Upper lobe of right lung (tissue), 1 donor: ENCODE results near the gene INO80B. TPM values are rescaled to one million over a fixed set of nuclear protein-coding genes. Genes with fewer than 3 reads are reported as not detected.
A peak's percentile ranks its signal among the peaks of the same experiment; 100 is the strongest.

Experiments
- ATAC-seq: fragments of 200-7000 bp; cut with Tn5 transposase; one replicate; pipeline ENCODE4 v1.9.1; 2020; ENCODE audit warnings: mild to moderate bottlenecking, moderate library complexity
- DNase-seq: peaks from one replicate; pipeline ENCODE4 v3.0.0-alpha.2; 2020
- H3K27ac ChIP-seq: fragments of 200-600 bp; one replicate; pipeline ENCODE4 v1.8.0; 2022
- H3K27me3 ChIP-seq: fragments of 200-600 bp; one replicate; pipeline ENCODE4 v1.8.0; 2022; ENCODE audit warnings: mild to moderate bottlenecking
- H3K36me3 ChIP-seq: fragments of 200-600 bp; one replicate; pipeline ENCODE4 v1.8.0; 2022
- H3K4me1 ChIP-seq: fragments of 200-600 bp; one replicate; pipeline ENCODE4 v1.8.0; 2022
- H3K4me3 ChIP-seq: fragments of 200-600 bp; one replicate; pipeline ENCODE4 v1.8.0; 2022; ENCODE audit warnings: mild to moderate bottlenecking
- H3K9me3 ChIP-seq: fragments of 200-600 bp; one replicate; pipeline ENCODE4 v1.8.0; 2022
- intact Hi-C: fragments of 100-400 bp; cut with DNase I; formaldehyde crosslinking; loops from one replicate; pipeline ENCODE4 v1.11.0; 2022
- total RNA-seq: library from RNA; stranded (reverse); fragmentation: NEBNext Ultra II Directional; extraction: Animal tissue kit (Norgen Biotek cat#: 25700); gene quantifications from one replicate; pipeline ENCODE4 v1.2.1, GENCODE V29; 2021
- TF ChIP-seq, protein P1 (sequence below): fragments of 200-600 bp; IDR thresholded peaks from one replicate; pipeline ENCODE4 v1.8.0; 2022; ENCODE audit warnings: antibody characterized with exemption
- donor health status: DM: no; HTN: yes; CAD: no; lungs with severe emphysema.

INO80B gene
- total RNA-seq, 1 donor from 2014 or later = 30.2 TPM

DNA sequence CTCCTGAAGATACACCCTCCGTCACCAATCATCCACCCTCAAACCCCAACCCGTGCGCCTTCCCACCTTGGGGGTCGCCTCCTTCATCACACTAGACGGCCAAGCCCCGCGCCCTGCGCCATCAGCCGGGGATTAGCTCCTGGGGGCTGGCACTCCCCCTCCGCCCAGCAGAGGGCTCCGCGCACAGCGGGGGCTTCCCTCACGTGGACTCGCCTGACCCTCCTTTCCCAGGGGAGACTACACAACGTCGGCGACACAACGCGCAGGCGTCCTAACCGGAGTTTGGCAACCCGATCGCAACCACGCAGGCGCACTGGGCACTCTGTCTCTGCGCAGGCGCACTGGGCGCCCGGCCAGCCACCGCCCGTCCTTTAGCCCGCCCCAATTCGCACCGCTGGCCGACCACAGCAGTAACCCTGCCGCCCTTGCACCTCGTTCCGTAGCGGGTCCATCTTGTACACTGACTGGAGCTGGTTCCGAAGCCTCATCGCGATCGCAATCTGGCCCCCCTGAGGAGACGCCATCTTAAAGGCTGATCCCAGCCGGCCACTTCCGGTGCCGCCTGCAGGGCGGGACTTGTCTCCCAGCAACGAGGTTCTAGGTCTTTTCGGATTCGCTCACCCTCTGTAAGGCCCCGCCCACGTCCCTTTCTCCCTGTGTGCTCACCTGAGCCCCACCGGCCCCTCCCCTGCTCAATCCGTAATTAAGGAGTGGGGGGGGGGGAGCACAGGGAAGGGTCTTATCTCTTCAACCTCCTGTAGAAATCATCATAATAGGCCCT, 52.4 kb downstream of the INO80B start, which contains the start of gene PCGF1:
Gene PCGF1, minus strand, starts transcription at position 551 of the 781 bp plus-strand sequence. Its CDS starts 27 bp downstream, at position 524.
- Histone ChIP-seq H3K4me3 (peak within 1 kb of the TSS; percentile 84), H3K27me3 (peaks cover 20% of the 10 kb centered on the region), H3K4me1 (peaks cover 35% of the 10 kb centered on the region), H3K27ac (peak within 1 kb of the TSS; percentile 99), H3K9me3 (no peaks in the 10 kb centered on the region), H3K36me3 (peaks cover 14% of the 10 kb centered on the region)
- TF ChIP-seq, protein P1, sequence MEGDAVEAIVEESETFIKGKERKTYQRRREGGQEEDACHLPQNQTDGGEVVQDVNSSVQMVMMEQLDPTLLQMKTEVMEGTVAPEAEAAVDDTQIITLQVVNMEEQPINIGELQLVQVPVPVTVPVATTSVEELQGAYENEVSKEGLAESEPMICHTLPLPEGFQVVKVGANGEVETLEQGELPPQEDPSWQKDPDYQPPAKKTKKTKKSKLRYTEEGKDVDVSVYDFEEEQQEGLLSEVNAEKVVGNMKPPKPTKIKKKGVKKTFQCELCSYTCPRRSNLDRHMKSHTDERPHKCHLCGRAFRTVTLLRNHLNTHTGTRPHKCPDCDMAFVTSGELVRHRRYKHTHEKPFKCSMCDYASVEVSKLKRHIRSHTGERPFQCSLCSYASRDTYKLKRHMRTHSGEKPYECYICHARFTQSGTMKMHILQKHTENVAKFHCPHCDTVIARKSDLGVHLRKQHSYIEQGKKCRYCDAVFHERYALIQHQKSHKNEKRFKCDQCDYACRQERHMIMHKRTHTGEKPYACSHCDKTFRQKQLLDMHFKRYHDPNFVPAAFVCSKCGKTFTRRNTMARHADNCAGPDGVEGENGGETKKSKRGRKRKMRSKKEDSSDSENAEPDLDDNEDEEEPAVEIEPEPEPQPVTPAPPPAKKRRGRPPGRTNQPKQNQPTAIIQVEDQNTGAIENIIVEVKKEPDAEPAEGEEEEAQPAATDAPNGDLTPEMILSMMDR = peak; percentile 40
- DNase-seq (peak; percentile 100), ATAC-seq (peak; percentile 93)
- intact Hi-C loops = no loop called here

Other genes with a start within 250 kb of the INO80B start
- gene SLC4A5, start 111.7 kb upstream of the INO80B start, total RNA-seq = 3.2 TPM
- 140 TPM for gene DCTN1, start 74.8 kb upstream of the INO80B start, total RNA-seq
- 2.1 TPM for gene C2orf81, start 33.5 kb upstream of the INO80B start, total RNA-seq
- gene WDR54, start 33.4 kb upstream of the INO80B start, total RNA-seq = 8.4 TPM
- gene RTKN, start 13.2 kb upstream of the INO80B start, total RNA-seq = 32.3 TPM
- gene WBP1, start 3.4 kb downstream of the INO80B start, total RNA-seq = 57.5 TPM
- 51.6 TPM for gene MOGS, start 10.3 kb downstream of the INO80B start, total RNA-seq
- gene MRPL53, start 17.6 kb downstream of the INO80B start, total RNA-seq = 73.1 TPM
- 16.1 TPM for gene CCDC142, start 27.9 kb downstream of the INO80B start, total RNA-seq
- gene TTC31, start 28.0 kb downstream of the INO80B start, total RNA-seq = 23.4 TPM
- 1.8 TPM for gene LBX2, start 44.5 kb downstream of the INO80B start, total RNA-seq
- 30.1 TPM for gene PCGF1, start 52.6 kb downstream of the INO80B start, total RNA-seq
- not detected for gene TLX2, start 59.4 kb downstream of the INO80B start, total RNA-seq
- not detected for gene DQX1, start 71.1 kb downstream of the INO80B start, total RNA-seq
- 119 TPM for gene AUP1, start 74.6 kb downstream of the INO80B start, total RNA-seq
- 31.4 TPM for gene HTRA2, start 74.8 kb downstream of the INO80B start, total RNA-seq
- 8.1 TPM for gene LOXL3, start 98.9 kb downstream of the INO80B start, total RNA-seq
- 35.7 TPM for gene DOK1, start 99.6 kb downstream of the INO80B start, total RNA-seq
- 1.4 TPM for gene M1AP, start 193.2 kb downstream of the INO80B start, total RNA-seq
- 9.0 TPM for gene SEMA4F, start 199.2 kb downstream of the INO80B start, total RNA-seq